Heart right ventricle (tissue), 16 donors: ENCODE results near the gene PKD1L1. TPM values are rescaled to one million over a fixed set of nuclear protein-coding genes. Genes with fewer than 3 reads are reported as not detected.
A peak's percentile ranks its signal among the peaks of the same experiment; 100 is the strongest.

ENCODE experiments used
- ATAC-seq, 8 donors: fragments of 200-7000 bp; cut with Tn5 transposase; one replicate each; pipeline ENCODE4 v1.9.1; 2020; ENCODE audit warnings: mild to moderate bottlenecking in 8 of 8, moderate library complexity in 8 of 8, moderate number of reproducible peaks in 1 of 8
- DNase-seq, 2 donors: peaks; one replicate each; pipeline ENCODE4 v3.0.0-alpha.2; 2020
- H3K27ac ChIP-seq, 10 donors: fragments of 200-600 bp; sonication (generic) in 2 of 10; one replicate each; pipeline versions ENCODE4 v1.5.0 to v1.8.0; 2020 to 2022; ENCODE audit warnings: mild to moderate bottlenecking in 3 of 10
- H3K27me3 ChIP-seq, 7 donors: fragments of 200-600 bp; one replicate each; pipeline ENCODE4 v1.8.0; 2021 to 2022; ENCODE audit warnings: mild to moderate bottlenecking in 2 of 7
- H3K36me3 ChIP-seq, 9 donors: fragments of 200-600 bp; sonication (generic) in 1 of 9; one replicate each; pipeline versions ENCODE4 v1.5.0 to v1.8.0; 2020 to 2022; ENCODE audit warnings: mild to moderate bottlenecking in 2 of 9
- H3K4me1 ChIP-seq, 9 donors: fragments of 200-600 bp; sonication (generic) in 1 of 9; one replicate each; pipeline versions ENCODE4 v1.5.0 to v1.8.0; 2020 to 2022; ENCODE audit warnings: mild to moderate bottlenecking in 4 of 9
- H3K4me3 ChIP-seq, 10 donors: fragments of 200-600 bp; sonication (generic) in 2 of 10; one replicate each; pipeline versions ENCODE4 v1.5.0 to v1.8.0; 2020 to 2022; ENCODE audit warnings: mild to moderate bottlenecking in 7 of 10, moderate library complexity in 2 of 10
- H3K9me3 ChIP-seq, 11 donors: fragments of 200-600 bp in 10 of 11; sonication (generic) in 2 of 11; one replicate each; pipeline versions ENCODE4 v1.5.0 to v1.8.0; 2013 to 2022; ENCODE audit warnings: mild to moderate bottlenecking in 2 of 11, control low read depth in 1 of 11, moderate library complexity in 1 of 11
- CTCF ChIP-seq, 9 donors: fragments of 200-600 bp; sonication (generic) in 2 of 9; IDR thresholded peaks; one replicate each; pipeline versions ENCODE4 v1.5.0 to v1.8.0; 2021 to 2022; ENCODE audit warnings: antibody characterized with exemption in 9 of 9, mild to moderate bottlenecking in 5 of 9, moderate library complexity in 1 of 9
- WGBS, 2 donors: extraction: QIAGEN DNeasy Blood & Tissue Kit; methylation state at CpG; one replicate each; pipeline ENCODE4 v1.1.7; 2013; ENCODE audit warnings: inconsistent platforms in 1 of 2; 5-methylcytosine and 5-hydroxymethylcytosine counted together
- intact Hi-C, 10 donors: fragments of 100-400 bp; cut with DNase I; formaldehyde crosslinking; loops; one replicate each; pipeline versions ENCODE4 v1.11.1 to v1.14.2; 2022
- polyA plus RNA-seq, 2 donors: library from polyadenylated mRNA; stranded (reverse); fragments of 200-250 nt; gene quantifications; one replicate each; pipeline ENCODE4 v1.2.3, GENCODE V29; 2013
- total RNA-seq, 10 donors: library from RNA; stranded (reverse); fragmentation: NEBNext Ultra II Directional in 3 of 10; extraction: Animal tissue kit (Norgen Biotek cat#: 25700) in 3 of 10; gene quantifications; one replicate each; pipeline versions ENCODE4 v1.2.1 to v1.2.4, GENCODE V29; 2021 to 2023
- donor health status: Arrhythmogenic right ventricular cardiomyopathy.
- donor health status: ischemic (EF 13 %, LVEDD 7.1; RV severe dilation, severe dysfunction).
- donor health status: healthy with polysubstance abuse.
- donor health status: DM: no; HTN: yes; CAD: no.
- donor health status: DM: no; HTN: no; CAD: no.
- donor health status: ischemic (EF 25% LVEDD 6.9; RV normal size, moderate dysfunction).
- donor health status: ischemic (EF 25% LVEDD 5.7; RV mildly dilated, moderate dysfunction).
- donor health status: healthy.
- donor health status: DM: yes; HTN: yes; CAD: no.
- donor health status: Ischemic cardiomyopathy.
- donor health status: ischemic (EF 35%, LVEDD 5.7; RV mildly dilated, moderate dysfunction).
- donor health status: nonischemic (EF 11% LVEDD 7.7; RV severe dilation, severe dysfunction).
- donor health status: DM: yes; HTN: yes; CAD: no.
- donor health status: PGD.
- donor health status: ischemic (EF 29% LVEDD 5.4; RV normal size, mild dysfunction).
- donor health status: nonischemic (EF 23%, LVEDD 6.1; RV moderate dilation, normal function).

PKD1L1 gene
- total and polyA plus RNA-seq, 12 donors: 1.5 to 4.7 (median 2.4) TPM

GRCh38 chr7:47839381-47839780 lies 108.9 kb downstream of the PKD1L1 start:
- no peak overlapping the region for H3K4me3 ChIP-seq
- H3K27me3 ChIP-seq: no peaks in the 10 kb centered on the region
- DNase-seq: no peak
- no peak overlapping the region for H3K27ac ChIP-seq
- 92 to 94% methylated on average over 16 of the region's 16 CpGs for WGBS, 2 donors
- TF ChIP-seq CTCF (IDR thresholded peaks at IDR 0.05): no peak
- H3K4me1 ChIP-seq: peaks cover 0 to 8% (median 0%) of the 10 kb centered on the region in 9 donors
- intact Hi-C loops: no loop called here
- ATAC-seq: peak in 2 of 8 donors; percentile 6 to 45
- no peaks in the 10 kb centered on the region for H3K9me3 ChIP-seq
- H3K36me3 ChIP-seq: peaks cover 0 to 14% (median 0%) of the 10 kb centered on the region in 9 donors

GRCh38 chr7:47837826-47838225 lies 110.4 kb downstream of the PKD1L1 start:
- intact Hi-C loops: no loop called here
- Histone ChIP-seq H3K4me1 (peaks cover 0 to 8% (median 0%) of the 10 kb centered on the region in 9 donors), H3K9me3 (no peaks in the 10 kb centered on the region), H3K36me3 (peaks cover 0 to 30% (median 0%) of the 10 kb centered on the region in 9 donors), H3K4me3 (no peak overlapping the region), H3K27ac (no peak overlapping the region), H3K27me3 (no peaks in the 10 kb centered on the region)
- DNase-seq: no peak
- no peak for TF ChIP-seq CTCF (IDR thresholded peaks at IDR 0.05)
- WGBS, 2 donors: 85 to 90% methylated on average over 8 of the region's 8 CpGs
- ATAC-seq: no peak

- intact Hi-C loops: no loop called here
- DNase-seq (no peak), ATAC-seq (peak in 5 of 8 donors; percentile 43 to 66 (median 59))
- WGBS, 2 donors: 77 to 80% methylated on average over 19 of the region's 19 CpGs
- no peak overlapping the region for H3K27ac ChIP-seq
- H3K4me1 ChIP-seq: peaks cover 0 to 8% (median 0%) of the 10 kb centered on the region in 9 donors
- no peaks in the 10 kb centered on the region for H3K27me3 ChIP-seq
- no peaks in the 10 kb centered on the region for H3K9me3 ChIP-seq
- H3K4me3 ChIP-seq: no peak overlapping the region
- no peak for TF ChIP-seq CTCF (IDR thresholded peaks at IDR 0.05)
- peaks cover 0 to 30% (median 0%) of the 10 kb centered on the region in 9 donors for H3K36me3 ChIP-seq
Observed at GRCh38 chr7:47836503-47837202, 111.6 kb downstream of the PKD1L1 start.

GRCh38 chr7:47836080-47836479 lies 112.2 kb downstream of the PKD1L1 start:
- peaks cover 0 to 8% (median 0%) of the 10 kb centered on the region in 9 donors for H3K4me1 ChIP-seq
- intact Hi-C loops: no loop called here
- no peak overlapping the region for H3K4me3 ChIP-seq
- TF ChIP-seq CTCF (IDR thresholded peaks at IDR 0.05): no peak
- H3K27ac ChIP-seq: no peak overlapping the region
- H3K9me3 ChIP-seq: no peaks in the 10 kb centered on the region
- WGBS, 2 donors: 92 to 93% methylated on average over 11 of the region's 11 CpGs
- H3K36me3 ChIP-seq: peaks cover 0 to 30% (median 0%) of the 10 kb centered on the region in 9 donors
- no peaks in the 10 kb centered on the region for H3K27me3 ChIP-seq
- no peak for DNase-seq
- ATAC-seq: no peak
